Right forelimb (tissue), 1 donor: ENCODE data around the gene QSOX2.

Experiments used
- DNase-seq: peaks from one replicate; pipeline ENCODE4 v3.0.0-alpha.2; 2018

Gene QSOX2

GRCh38 chr9:136218673-136219072, 26.9 kb downstream of the QSOX2 start:
- no peak for DNase-seq

- DNase-seq, result no peak
Measured at GRCh38 chr9:136218271-136218670, 27.3 kb downstream of the QSOX2 start.

GRCh38 chr9:136216541-136217244, 28.9 kb downstream of the QSOX2 start:
- no peak for DNase-seq

GRCh38 chr9:136213733-136214132, 31.9 kb downstream of the QSOX2 start:
- no peak for DNase-seq

- DNase-seq, result no peak
Measured at GRCh38 chr9:136212345-136212950, 33.2 kb downstream of the QSOX2 start.

DNA sequence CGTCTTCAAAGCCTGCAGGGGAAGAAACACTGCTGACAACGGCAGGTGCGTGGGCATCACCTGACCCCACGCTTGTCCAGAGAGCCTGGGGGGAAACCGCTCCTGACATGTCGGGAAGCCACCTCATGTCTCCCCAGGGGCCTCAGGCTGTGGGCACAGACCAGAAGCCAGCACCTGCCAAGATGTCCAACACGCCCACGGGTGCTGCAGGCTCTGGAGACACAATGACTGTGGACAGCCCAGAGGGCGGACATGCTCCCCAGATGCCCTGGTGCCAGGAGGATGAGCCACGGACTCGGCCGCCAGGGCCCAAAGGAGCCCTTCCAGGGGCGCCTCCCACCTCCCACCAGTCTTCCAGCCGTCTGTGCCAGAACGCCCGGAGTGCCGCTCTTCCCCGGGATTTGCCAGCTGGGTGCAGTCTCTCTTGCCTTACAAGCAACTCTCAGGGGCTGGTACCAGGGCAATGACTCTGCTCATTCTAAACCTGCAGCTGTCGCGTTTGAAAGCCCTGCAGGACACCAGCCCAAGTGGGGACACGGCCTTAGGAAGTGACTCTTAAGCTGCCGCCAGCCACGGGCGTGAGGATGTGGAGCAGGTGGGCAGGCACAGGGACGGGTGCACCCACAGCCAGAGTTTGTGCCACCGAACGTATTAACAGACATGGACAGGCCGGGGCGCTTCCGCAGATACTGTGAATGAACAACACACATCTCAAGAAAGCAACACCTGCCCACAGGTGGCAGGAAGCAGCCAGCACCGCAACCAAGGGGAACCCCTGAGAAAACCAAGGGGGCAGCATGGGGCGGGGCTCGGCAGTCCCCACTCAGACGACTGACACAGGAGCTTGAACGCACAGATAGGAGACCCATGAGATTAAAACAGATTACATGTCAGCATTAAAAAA, 33.9 kb downstream of the QSOX2 start:
- no peak for DNase-seq

DNA sequence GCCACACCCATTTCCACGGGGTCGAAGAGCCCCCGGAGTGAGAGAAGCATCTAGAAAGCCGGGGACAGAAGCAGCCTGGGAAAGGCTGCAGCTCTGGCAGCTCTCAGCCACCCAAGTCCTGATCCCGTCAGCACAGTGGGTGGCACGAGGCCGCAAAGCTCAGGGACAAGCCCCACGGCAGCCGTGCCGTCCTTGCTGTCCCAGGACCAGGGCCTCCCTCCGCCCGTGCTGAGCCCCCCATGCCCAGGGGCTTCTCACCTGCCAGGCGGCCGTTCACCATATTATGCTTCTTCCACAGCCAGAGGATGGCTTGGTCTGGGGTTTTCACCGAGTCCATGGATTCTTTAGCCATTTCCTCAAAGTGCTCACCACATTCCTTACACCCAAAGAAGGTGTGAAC, 34.6 kb downstream of the QSOX2 start:
- DNase-seq, result no peak

GRCh38 chr9:136210276-136210675, 35.3 kb downstream of the QSOX2 start:
- DNase-seq, result no peak

DNA sequence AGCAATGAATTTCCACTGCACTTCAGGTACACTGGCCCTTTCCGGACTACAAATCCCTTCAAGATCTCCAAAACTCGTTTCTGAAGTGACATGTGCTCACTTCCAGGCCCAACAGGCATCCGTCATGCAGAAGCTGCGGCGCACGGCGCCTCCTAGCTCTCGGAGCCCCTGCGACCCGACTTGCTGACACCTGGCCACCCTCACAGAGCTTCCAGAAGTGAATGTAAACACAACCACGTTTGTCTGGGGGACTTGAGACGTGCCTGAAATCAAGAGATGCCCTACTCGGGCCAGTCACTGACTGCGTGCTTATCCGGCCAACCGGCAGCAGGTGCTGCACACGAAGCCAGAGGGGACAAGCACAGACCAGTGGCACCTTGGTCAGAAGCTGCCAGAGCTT, 35.8 kb downstream of the QSOX2 start:
- DNase-seq, result no peak

DNA sequence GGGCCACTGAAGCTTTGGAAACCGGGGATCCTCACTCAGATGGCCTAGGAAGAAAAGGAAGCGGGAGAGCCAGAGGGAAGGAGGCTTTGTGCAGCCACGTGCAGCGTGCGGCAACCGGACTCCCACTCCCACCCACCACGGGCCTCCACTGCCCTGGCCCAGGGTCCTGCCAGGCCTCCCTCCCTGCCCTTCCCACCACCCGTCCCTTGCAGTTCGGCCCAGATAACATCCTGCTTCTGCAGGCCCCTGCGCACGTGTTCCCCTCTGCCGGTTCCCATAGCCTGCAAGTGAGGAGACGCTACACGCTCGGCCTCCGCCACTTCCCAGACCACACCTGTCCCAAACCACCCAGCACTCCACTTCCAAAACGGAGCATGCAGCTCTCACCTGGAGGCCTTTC, 36.4 kb downstream of the QSOX2 start:
- DNase-seq, result no peak

- no peak for DNase-seq
Measured at GRCh38 chr9:136208675-136209074, 36.9 kb downstream of the QSOX2 start.

GRCh38 chr9:136207616-136208015, 38.0 kb downstream of the QSOX2 start:
- DNase-seq, result no peak

- no peak for DNase-seq
Measured at GRCh38 chr9:136206602-136207275, 38.9 kb downstream of the QSOX2 start.

DNA sequence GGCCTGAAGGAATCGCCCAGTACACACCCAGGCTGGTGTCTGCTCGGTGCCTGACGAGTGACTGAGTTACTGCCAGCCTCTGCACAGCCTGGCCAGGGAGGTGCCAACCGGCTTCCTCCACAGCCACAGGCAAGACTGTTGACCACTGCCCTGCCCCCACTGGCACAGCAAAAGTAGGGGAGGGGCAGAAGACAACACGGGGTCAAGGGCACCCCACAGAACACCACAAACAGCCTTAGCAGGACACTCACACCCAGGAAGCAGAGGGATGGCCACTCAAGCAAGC, 40.0 kb downstream of the QSOX2 start:
- DNase-seq, result no peak

- DNase-seq, result peak; percentile 63
Measured at GRCh38 chr9:136204838-136205706, 40.5 kb downstream of the QSOX2 start, which contains the start of gene LHX3. Gene LHX3, minus strand, starts transcription at chr9:136205128. Its CDS starts 116 bp downstream, at chr9:136205012.

DNA sequence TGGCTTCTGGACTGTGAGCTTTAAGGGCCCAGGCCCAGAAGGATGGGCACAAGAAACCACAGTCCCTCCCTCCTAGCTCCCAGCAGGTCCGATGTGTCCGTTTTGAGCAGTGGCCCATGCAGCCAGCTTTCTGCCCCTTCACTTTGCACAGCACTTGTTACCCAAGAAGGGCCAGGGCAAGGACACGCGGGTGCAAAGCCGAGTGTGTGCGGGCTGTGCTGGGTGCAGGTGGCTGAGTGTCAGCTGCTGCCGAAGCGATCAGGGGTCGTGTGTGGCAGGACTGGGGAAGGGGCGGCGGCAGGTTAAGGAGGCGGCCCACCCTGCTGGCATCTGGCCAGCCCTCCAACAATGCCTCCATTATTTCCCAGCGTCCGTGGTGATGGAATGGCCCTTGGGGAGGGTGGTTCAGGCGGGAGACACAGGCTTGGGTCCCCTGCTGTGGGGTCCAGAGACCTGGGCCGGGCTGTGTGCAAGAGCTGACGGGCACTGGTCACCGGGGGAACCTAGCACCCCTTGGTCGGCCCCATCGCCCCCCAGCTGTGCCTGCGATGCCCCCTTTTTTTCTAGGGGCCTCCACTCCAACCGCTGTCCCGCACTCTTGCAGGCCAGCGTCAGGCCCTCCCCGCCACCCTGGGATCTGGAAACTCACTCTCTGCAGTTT, 41.3 kb downstream of the QSOX2 start:
- no peak for DNase-seq

DNA sequence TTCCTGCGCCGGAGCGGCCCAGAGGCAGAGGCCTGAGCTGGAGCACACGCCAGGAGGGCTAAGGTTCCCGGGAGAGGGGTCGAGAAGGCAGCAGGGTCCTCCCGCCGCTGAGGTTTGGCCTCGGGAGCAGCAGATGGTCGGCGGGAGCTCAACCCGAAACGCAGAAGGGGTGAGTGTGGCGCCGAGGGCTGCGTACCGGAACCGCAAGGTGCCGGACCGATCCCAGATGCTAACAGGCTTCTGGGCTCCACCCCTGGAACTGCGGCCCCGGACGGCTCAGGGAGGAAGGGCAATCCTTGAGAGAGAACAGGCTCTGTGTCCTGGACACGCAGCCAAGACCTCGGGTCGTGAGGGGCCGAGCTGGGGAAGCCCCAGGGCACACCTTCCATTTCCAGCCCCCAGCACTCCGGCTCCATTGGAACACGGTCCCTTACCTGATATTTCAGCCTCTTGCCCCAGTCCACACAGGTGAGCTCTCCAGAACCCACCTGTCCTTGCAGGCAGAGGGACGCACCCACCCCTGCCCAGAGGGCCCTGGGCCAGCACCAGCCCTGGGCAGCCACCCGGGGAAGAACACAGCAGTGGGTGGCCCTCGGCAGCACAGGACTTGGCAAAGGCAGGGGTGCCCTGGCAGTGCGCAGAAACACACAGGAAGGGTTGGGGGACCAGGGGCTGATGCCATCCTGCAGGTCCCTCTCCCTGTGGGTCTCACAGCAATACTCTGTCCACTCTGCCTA, 42.0 kb downstream of the QSOX2 start:
- DNase-seq, result no peak

GRCh38 chr9:136202454-136203407, 42.9 kb downstream of the QSOX2 start:
- no peak for DNase-seq

- DNase-seq, result peak; percentile 69
Measured at GRCh38 chr9:136201609-136202453, 43.8 kb downstream of the QSOX2 start.
